Measurements from ENCODE around the gene SLC39A12. TPM values are rescaled to one million over a fixed set of nuclear protein-coding genes. Genes with fewer than 3 reads are reported as not detected.

SLC39A12 gene
- total and polyA plus RNA-seq, 2 of the 4 experiments (the other 2 are of a cell fraction), result not detected

- no peak overlapping the region for H2BK5ac ChIP-seq (ENCODE audit: low read depth, low read length, poor library complexity, severe bottlenecking)
- no TSS peak for BruUV-seq (replicated peaks)
- no peak overlapping the region for H4K5ac ChIP-seq (ENCODE audit: low read depth, low read length)
- intact Hi-C loops (cut with micrococcal nuclease), result no loop called here
- CTCF ChIA-PET, result no interaction called here
- H3K56ac ChIP-seq (ENCODE audit: extremely low read depth, insufficient read depth, low read length), result no peak overlapping the region
- H3K18ac ChIP-seq (ENCODE audit: low read depth, low read length), result no peak overlapping the region
- no peaks in the 10 kb centered on the region for H3K9me3 ChIP-seq (ENCODE audit: control insufficient read depth, insufficient read depth, low read length)
- H2AFZ ChIP-seq (replicated peaks; ENCODE audit: low read length, poor library complexity), result no peak overlapping the region
- peaks cover 2% of the 10 kb centered on the region for H3K4me1 ChIP-seq (ENCODE audit: control insufficient read depth, insufficient read depth, low read length)
- H4K91ac ChIP-seq (ENCODE audit: insufficient read depth, low read depth, low read length), result no peak overlapping the region
- no peak overlapping the region for H3K4ac ChIP-seq (ENCODE audit: low read depth, low read length)
- no peak overlapping the region for H2BK20ac ChIP-seq (ENCODE audit: low read depth, low read length)
- dilution Hi-C loops (cut with HindIII; ENCODE audit: low sequenced_read_pairs, unreplicated experiment), result no loop called here
- H3K36me3 ChIP-seq (ENCODE audit: control insufficient read depth, insufficient read depth, low read length), result no peaks in the 10 kb centered on the region
- no peak overlapping the region for H3K14ac ChIP-seq (replicated peaks; ENCODE audit: low read depth, low read length)
- H2AK9ac ChIP-seq (replicated peaks; ENCODE audit: low read depth, low read length, poor library complexity), result no peak overlapping the region
- no CpG with 5 or more reads among the region's 2 CpGs for WGBS, 2 experiments (ENCODE audit: extremely low coverage in 2 of 2, insufficient read length in 1 of 2)
- H3K23ac ChIP-seq (ENCODE audit: low read depth, low read length), result no peak overlapping the region
- H3K9ac ChIP-seq (ENCODE audit: low read depth, low read length), result no peak overlapping the region
- POLR2A ChIA-PET (ENCODE audit: unreplicated experiment), result no interaction called here
- H3K27ac ChIP-seq (ENCODE audit: insufficient read depth, low read length), result no peak overlapping the region
- in situ Hi-C loops (cut with MboI; ENCODE audit: low sequenced_read_pairs), result no loop called here
- H3K9me1 ChIP-seq (ENCODE audit: insufficient read depth, low read length), result peaks cover 2% of the 10 kb centered on the region; the same call in 1 of the 2 replicates
- DNase-seq (peak; percentile 65), ATAC-seq (ENCODE audit: low read depth) (no peak)
- no peak overlapping the region for H2BK120ac ChIP-seq (ENCODE audit: low read depth, low read length)
- no peak overlapping the region for H2BK15ac ChIP-seq (ENCODE audit: low read depth, low read length)
- no peaks in the 10 kb centered on the region for H3K79me1 ChIP-seq (ENCODE audit: low read depth in 1 of 2, low read length in 2 of 2)
- no peak overlapping the region; a peak in 1 of 4 replicates for H4K8ac ChIP-seq (ENCODE audit: low read depth in 2 of 2, low read length in 2 of 2)
- H4K20me1 ChIP-seq (ENCODE audit: insufficient read depth, low read length), result no peaks in the 10 kb centered on the region
- no peak overlapping the region for H3K4me3 ChIP-seq (ENCODE audit: insufficient read depth, low read depth, low read length)
- H3K4me2 ChIP-seq (ENCODE audit: low read depth, low read length), result no peak overlapping the region
- no peak overlapping the region for H2AK5ac ChIP-seq (ENCODE audit: low read depth, low read length)
- no peaks in the 10 kb centered on the region; the same call in 1 of the 2 replicates for H3K27me3 ChIP-seq (ENCODE audit: control insufficient read depth, insufficient read depth, low read length)
- TF ChIP-seq CEBPB (IDR thresholded peaks at IDR 0.05; ENCODE audit: low read depth, low read length), result peak; percentile 54; the same call in 1 of the 2 replicates
- no peak for TF ChIP-seq FOS (IDR thresholded peaks at IDR 0.05; ENCODE audit: low read depth, low read length)
- no peak for TF ChIP-seq RFX5 (IDR thresholded peaks at IDR 0.05; ENCODE audit: low read depth, low read length)
These were observed 58.3 kb downstream of the SLC39A12 start for GRCh38 chr10:18010050-18010449.
